ENCODE results near the gene FBXW8.

The FBXW8 gene

GRCh38 chr12:117060246-117060928 is 149.6 kb downstream of the FBXW8 start:
- no peaks in the 10 kb centered on the region for H3K9me2 ChIP-seq (replicated peaks; ENCODE audit: control insufficient read depth, low read length)
- H3K27ac ChIP-seq (ENCODE audit: low read depth, low read length) = no peak overlapping the region
- H4K20me1 ChIP-seq (ENCODE audit: control insufficient read depth, insufficient read depth, low read depth, low read length) = no peaks in the 10 kb centered on the region
- H3F3A ChIP-seq (ENCODE audit: control insufficient read depth, insufficient read depth) = 0 out of 2 replicates have a peak, but pooled peaks cover 5% of the 10 kb centered on the region
- H3K4me1 ChIP-seq (ENCODE audit: control insufficient read depth, low read length) = peaks cover 39% of the 10 kb centered on the region
- no peaks in the 10 kb centered on the region for H3K9me3 ChIP-seq (ENCODE audit: control insufficient read depth, insufficient read depth, low read length)
- H3K36me3 ChIP-seq (ENCODE audit: control insufficient read depth, low read length) = no peaks in the 10 kb centered on the region
- no peaks in the 10 kb centered on the region for H3K27me3 ChIP-seq (ENCODE audit: control insufficient read depth, low read length)
- no peak overlapping the region for H3K4me3 ChIP-seq (ENCODE audit: low read length)
- H3K4me2 ChIP-seq (ENCODE audit: low read length) = no peak overlapping the region
- no peaks in the 10 kb centered on the region for H3K79me2 ChIP-seq (ENCODE audit: control insufficient read depth, low read length)
- TF ChIP-seq CTCF (IDR thresholded peaks at IDR 0.05; ENCODE audit: low read depth, low read length, poor library complexity, severe bottlenecking) = no peak

- H3K36me3 ChIP-seq (ENCODE audit: control insufficient read depth, low read length) = no peaks in the 10 kb centered on the region
- H3K9me3 ChIP-seq (ENCODE audit: control insufficient read depth, insufficient read depth, low read length) = no peaks in the 10 kb centered on the region
- TF ChIP-seq CTCF (IDR thresholded peaks at IDR 0.05; ENCODE audit: low read depth, low read length, poor library complexity, severe bottlenecking) (no peak), EZH2phosphoT487 (IDR thresholded peaks at IDR 0.05; ENCODE audit: borderline replicate concordance, low read length) (no peak)
- H3K27ac ChIP-seq (ENCODE audit: low read depth, low read length) = no peak overlapping the region
- H3K4me3 ChIP-seq (ENCODE audit: low read length) = no peak overlapping the region
- no peak overlapping the region for H3K4me2 ChIP-seq (ENCODE audit: low read length)
- no peaks in the 10 kb centered on the region for H4K20me1 ChIP-seq (ENCODE audit: control insufficient read depth, insufficient read depth, low read depth, low read length)
- 0 out of 2 replicates have a peak, but pooled peaks cover 5% of the 10 kb centered on the region for H3F3A ChIP-seq (ENCODE audit: control insufficient read depth, insufficient read depth)
- H3K27me3 ChIP-seq (ENCODE audit: control insufficient read depth, low read length) = no peaks in the 10 kb centered on the region
- H3K79me2 ChIP-seq (ENCODE audit: control insufficient read depth, low read length) = no peaks in the 10 kb centered on the region
- H3K9me2 ChIP-seq (replicated peaks; ENCODE audit: control insufficient read depth, low read length) = no peaks in the 10 kb centered on the region
- H3K4me1 ChIP-seq (ENCODE audit: control insufficient read depth, low read length) = peaks cover 39% of the 10 kb centered on the region
Observed at GRCh38 chr12:117060929-117061305, 150.2 kb downstream of the FBXW8 start.

GRCh38 chr12:117061555-117062079 is 150.9 kb downstream of the FBXW8 start:
- no peak overlapping the region for H3K27ac ChIP-seq (ENCODE audit: low read depth, low read length)
- no peaks in the 10 kb centered on the region for H4K20me1 ChIP-seq (ENCODE audit: control insufficient read depth, insufficient read depth, low read depth, low read length)
- H3K9me3 ChIP-seq (ENCODE audit: control insufficient read depth, insufficient read depth, low read length) = no peaks in the 10 kb centered on the region
- H3K4me1 ChIP-seq (ENCODE audit: control insufficient read depth, low read length) = peaks cover 39% of the 10 kb centered on the region
- no peaks in the 10 kb centered on the region for H3K27me3 ChIP-seq (ENCODE audit: control insufficient read depth, low read length)
- H3F3A ChIP-seq (ENCODE audit: control insufficient read depth, insufficient read depth) = 0 out of 2 replicates have a peak, but pooled peaks cover 5% of the 10 kb centered on the region
- H3K9me2 ChIP-seq (replicated peaks; ENCODE audit: control insufficient read depth, low read length) = no peaks in the 10 kb centered on the region
- no peak overlapping the region for H3K4me3 ChIP-seq (ENCODE audit: low read length)
- H3K4me2 ChIP-seq (ENCODE audit: low read length) = no peak overlapping the region
- no peaks in the 10 kb centered on the region for H3K36me3 ChIP-seq (ENCODE audit: control insufficient read depth, low read length)
- TF ChIP-seq CTCF (IDR thresholded peaks at IDR 0.05; ENCODE audit: low read depth, low read length, poor library complexity, severe bottlenecking) = no peak
- no peaks in the 10 kb centered on the region for H3K79me2 ChIP-seq (ENCODE audit: control insufficient read depth, low read length)
